ENCODE results near the gene ATP1A4. TPM values are rescaled to one million over a fixed set of nuclear protein-coding genes. Genes with fewer than 3 reads are reported as not detected.

The ATP1A4 gene
- total and polyA plus RNA-seq, 2 of the 8 experiments (the other 6 are each of a cell fraction or from before 2014, with no cell fraction given), result 0.48 to 0.61 TPM

GRCh38 chr1:160136121-160136925 lies 15.1 kb upstream of the ATP1A4 start (continued):
- no peak for TF ChIP-seq GABPA (IDR thresholded peaks at IDR 0.05; ENCODE audit: borderline replicate concordance, insufficient read depth, low read length)
